Measurements from ENCODE around the gene MYO1E.
"Not testable (repeated sequence)": the region's sequence is repeated elsewhere in the genome, so short reads cannot be mapped to it uniquely, and the experiment has no call there.

The MYO1E gene

DNA sequence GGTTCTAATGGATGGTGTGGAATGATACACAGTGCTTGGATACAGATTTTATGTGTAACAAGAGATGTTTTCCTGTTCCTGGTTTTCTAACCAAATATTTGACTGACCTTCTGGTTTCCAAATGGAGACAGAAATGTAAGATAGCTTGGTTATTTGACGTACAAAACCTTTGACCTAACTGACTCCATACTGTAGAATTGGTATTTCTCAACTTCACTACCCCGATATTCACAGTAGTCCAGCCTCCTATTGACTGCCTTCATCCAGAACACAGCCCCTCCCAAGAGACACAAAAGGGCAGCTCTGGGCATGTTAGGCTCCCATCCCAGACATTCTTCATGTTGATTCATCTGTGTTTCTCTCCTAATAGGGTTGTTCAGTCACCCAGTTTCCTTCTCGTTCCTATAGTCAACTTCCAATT is 33.4 kb downstream of the MYO1E start:
- no peaks in the 10 kb centered on the region for H3K4me1 ChIP-seq (ENCODE audit: control insufficient read depth, insufficient read depth, low read length, poor library complexity, severe bottlenecking)
- H3K27ac ChIP-seq (ENCODE audit: insufficient read depth, low read length, poor library complexity, severe bottlenecking), result no peak overlapping the region
- no peak overlapping the region for H3K4me3 ChIP-seq (ENCODE audit: insufficient read depth, low read depth, low read length, poor library complexity, severe bottlenecking)
- no peak for DNase-seq
- no peaks in the 10 kb centered on the region for H3K27me3 ChIP-seq (replicated peaks; ENCODE audit: control insufficient read depth, insufficient read depth, low read length, poor library complexity, severe bottlenecking)
- no peaks in the 10 kb centered on the region for H3K9me3 ChIP-seq (ENCODE audit: control insufficient read depth, low read length)
- no peaks in the 10 kb centered on the region for H3K36me3 ChIP-seq (ENCODE audit: control insufficient read depth, insufficient read depth, low read length)

- H3K4me1 ChIP-seq (ENCODE audit: control insufficient read depth, insufficient read depth, low read length, poor library complexity, severe bottlenecking), result no peaks in the 10 kb centered on the region
- H3K27me3 ChIP-seq (replicated peaks; ENCODE audit: control insufficient read depth, insufficient read depth, low read length, poor library complexity, severe bottlenecking), result no peaks in the 10 kb centered on the region
- H3K4me3 ChIP-seq (ENCODE audit: insufficient read depth, low read depth, low read length, poor library complexity, severe bottlenecking), result no peak overlapping the region
- DNase-seq, result no peak
- no peak overlapping the region for H3K27ac ChIP-seq (ENCODE audit: insufficient read depth, low read length, poor library complexity, severe bottlenecking)
- H3K9me3 ChIP-seq (ENCODE audit: control insufficient read depth, low read length), result no peaks in the 10 kb centered on the region
- H3K36me3 ChIP-seq (ENCODE audit: control insufficient read depth, insufficient read depth, low read length), result no peaks in the 10 kb centered on the region
These were observed 34.3 kb downstream of the MYO1E start for GRCh38 chr15:59338414-59338813.

DNA sequence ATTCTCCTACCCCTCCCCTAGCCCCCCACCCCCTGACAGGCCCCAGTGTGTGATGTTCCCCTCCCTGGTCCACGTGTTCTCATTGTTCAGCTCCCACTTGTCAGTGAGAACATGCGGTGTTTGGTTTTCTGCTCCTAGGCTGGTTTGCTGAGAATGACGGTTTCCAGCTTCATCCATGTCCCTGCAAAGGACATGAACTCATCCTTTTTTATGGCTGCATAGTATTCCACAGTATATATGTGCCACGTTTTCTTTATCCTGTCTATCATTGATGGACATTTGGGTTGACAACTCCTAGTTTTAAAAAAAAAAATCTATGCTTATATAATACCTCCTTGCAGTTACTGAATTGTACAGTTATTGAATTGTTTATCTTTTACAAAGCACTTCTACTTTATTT is 35.9 kb downstream of the MYO1E start:
- H3K27me3 ChIP-seq (replicated peaks; ENCODE audit: control insufficient read depth, insufficient read depth, low read length, poor library complexity, severe bottlenecking); H3K4me1 ChIP-seq (ENCODE audit: control insufficient read depth, insufficient read depth, low read length, poor library complexity, severe bottlenecking); H3K9me3 ChIP-seq (ENCODE audit: control insufficient read depth, low read length); H3K27ac ChIP-seq (ENCODE audit: insufficient read depth, low read length, poor library complexity, severe bottlenecking); H3K36me3 ChIP-seq (ENCODE audit: control insufficient read depth, insufficient read depth, low read length); DNase-seq; H3K4me3 ChIP-seq (ENCODE audit: insufficient read depth, low read depth, low read length, poor library complexity, severe bottlenecking): not testable (repeated sequence)

DNA sequence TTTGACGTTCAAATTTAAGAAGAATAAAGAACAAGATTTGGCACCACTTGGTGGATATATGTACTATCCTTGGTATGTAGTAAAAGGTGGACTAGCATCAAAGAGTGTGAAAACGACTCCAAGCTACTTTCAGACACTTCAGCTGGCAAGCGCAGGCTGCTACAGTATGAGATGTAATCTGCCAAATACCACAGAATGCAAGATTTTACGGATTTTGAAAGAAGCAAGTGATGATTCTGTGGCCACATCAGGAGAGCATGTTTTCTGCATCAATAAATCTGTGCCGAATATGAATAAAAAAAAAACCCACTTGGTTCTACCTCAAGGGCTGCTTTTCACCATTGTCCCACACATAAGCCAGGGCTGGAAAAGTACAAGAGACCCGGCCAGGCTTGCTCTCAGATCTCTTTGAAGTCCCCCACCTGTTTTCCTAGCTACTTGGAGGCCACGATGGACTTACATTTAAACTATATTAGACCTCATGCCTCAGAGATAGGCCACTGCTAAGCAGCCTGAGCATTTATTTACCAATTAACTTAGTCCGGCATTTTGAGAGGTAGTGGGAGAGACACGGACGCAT is 37.4 kb downstream of the MYO1E start:
- Histone ChIP-seq H3K27me3 (replicated peaks; ENCODE audit: control insufficient read depth, insufficient read depth, low read length, poor library complexity, severe bottlenecking) (no peaks in the 10 kb centered on the region), H3K36me3 (ENCODE audit: control insufficient read depth, insufficient read depth, low read length) (no peaks in the 10 kb centered on the region), H3K9me3 (ENCODE audit: control insufficient read depth, low read length) (no peaks in the 10 kb centered on the region), H3K4me3 (ENCODE audit: insufficient read depth, low read depth, low read length, poor library complexity, severe bottlenecking) (no peak overlapping the region), H3K4me1 (ENCODE audit: control insufficient read depth, insufficient read depth, low read length, poor library complexity, severe bottlenecking) (no peaks in the 10 kb centered on the region), H3K27ac (ENCODE audit: insufficient read depth, low read length, poor library complexity, severe bottlenecking) (no peak overlapping the region)
- no peak for DNase-seq

DNA sequence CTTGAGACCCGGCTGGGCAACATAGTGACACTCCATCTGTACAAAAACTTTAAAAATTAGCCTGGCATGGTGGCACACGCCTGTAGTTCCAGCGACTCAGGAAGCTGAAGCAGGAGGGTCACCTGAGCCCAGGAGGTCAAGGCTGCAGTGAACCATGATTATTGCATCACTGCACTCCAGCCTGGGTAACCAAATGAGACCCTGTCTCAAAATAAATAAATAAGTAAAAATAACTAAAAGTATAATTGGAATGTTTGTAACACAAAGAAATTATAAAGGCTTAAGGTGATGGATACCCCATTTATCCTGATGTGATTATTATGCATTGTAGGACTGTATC is 38.6 kb downstream of the MYO1E start:
- H3K27me3 ChIP-seq (replicated peaks; ENCODE audit: control insufficient read depth, insufficient read depth, low read length, poor library complexity, severe bottlenecking), result no peaks in the 10 kb centered on the region
- no peaks in the 10 kb centered on the region for H3K4me1 ChIP-seq (ENCODE audit: control insufficient read depth, insufficient read depth, low read length, poor library complexity, severe bottlenecking)
- DNase-seq, result no peak
- H3K27ac ChIP-seq (ENCODE audit: insufficient read depth, low read length, poor library complexity, severe bottlenecking), result no peak overlapping the region
- H3K4me3 ChIP-seq (ENCODE audit: insufficient read depth, low read depth, low read length, poor library complexity, severe bottlenecking), result no peak overlapping the region
- H3K9me3 ChIP-seq (ENCODE audit: control insufficient read depth, low read length), result no peaks in the 10 kb centered on the region
- no peaks in the 10 kb centered on the region for H3K36me3 ChIP-seq (ENCODE audit: control insufficient read depth, insufficient read depth, low read length)

GRCh38 chr15:59333401-59334075 is 39.1 kb downstream of the MYO1E start:
- H3K4me1 ChIP-seq (ENCODE audit: control insufficient read depth, insufficient read depth, low read length, poor library complexity, severe bottlenecking), result no peaks in the 10 kb centered on the region
- H3K9me3 ChIP-seq (ENCODE audit: control insufficient read depth, low read length), result no peaks in the 10 kb centered on the region
- no peak overlapping the region for H3K4me3 ChIP-seq (ENCODE audit: insufficient read depth, low read depth, low read length, poor library complexity, severe bottlenecking)
- no peak overlapping the region for H3K27ac ChIP-seq (ENCODE audit: insufficient read depth, low read length, poor library complexity, severe bottlenecking)
- no peaks in the 10 kb centered on the region for H3K36me3 ChIP-seq (ENCODE audit: control insufficient read depth, insufficient read depth, low read length)
- no peak for DNase-seq
- no peaks in the 10 kb centered on the region for H3K27me3 ChIP-seq (replicated peaks; ENCODE audit: control insufficient read depth, insufficient read depth, low read length, poor library complexity, severe bottlenecking)

- no peaks in the 10 kb centered on the region for H3K4me1 ChIP-seq (ENCODE audit: control insufficient read depth, insufficient read depth, low read length, poor library complexity, severe bottlenecking)
- no peaks in the 10 kb centered on the region for H3K9me3 ChIP-seq (ENCODE audit: control insufficient read depth, low read length)
- no peaks in the 10 kb centered on the region for H3K27me3 ChIP-seq (replicated peaks; ENCODE audit: control insufficient read depth, insufficient read depth, low read length, poor library complexity, severe bottlenecking)
- H3K27ac ChIP-seq (ENCODE audit: insufficient read depth, low read length, poor library complexity, severe bottlenecking), result no peak overlapping the region
- no peaks in the 10 kb centered on the region for H3K36me3 ChIP-seq (ENCODE audit: control insufficient read depth, insufficient read depth, low read length)
- DNase-seq, result no peak
- no peak overlapping the region for H3K4me3 ChIP-seq (ENCODE audit: insufficient read depth, low read depth, low read length, poor library complexity, severe bottlenecking)
These were observed 40.7 kb downstream of the MYO1E start for GRCh38 chr15:59332009-59332408.

DNA sequence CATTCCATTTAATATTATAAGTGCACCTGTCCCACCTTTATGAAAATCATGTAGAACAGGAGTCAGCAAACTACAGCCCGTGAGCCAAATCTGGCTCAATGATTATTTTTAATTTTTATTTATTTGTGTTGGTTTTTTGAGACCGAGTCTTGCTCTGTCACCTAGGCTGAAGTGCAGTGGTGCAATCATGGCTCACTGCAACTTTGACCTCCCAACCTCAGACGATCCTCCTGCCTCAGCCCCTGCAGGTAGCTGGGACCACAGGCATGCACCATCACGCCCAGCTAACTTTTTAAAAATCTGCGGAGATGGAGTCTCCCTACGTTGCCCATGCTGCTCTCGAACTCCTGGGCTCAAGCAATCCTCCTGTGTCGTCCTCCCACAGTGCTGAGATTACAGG is 42.0 kb downstream of the MYO1E start:
- Histone ChIP-seq H3K27ac (ENCODE audit: insufficient read depth, low read length, poor library complexity, severe bottlenecking) (no peak overlapping the region), H3K36me3 (ENCODE audit: control insufficient read depth, insufficient read depth, low read length) (no peaks in the 10 kb centered on the region), H3K27me3 (replicated peaks; ENCODE audit: control insufficient read depth, insufficient read depth, low read length, poor library complexity, severe bottlenecking) (no peaks in the 10 kb centered on the region), H3K9me3 (ENCODE audit: control insufficient read depth, low read length) (no peaks in the 10 kb centered on the region), H3K4me3 (ENCODE audit: insufficient read depth, low read depth, low read length, poor library complexity, severe bottlenecking) (no peak overlapping the region), H3K4me1 (ENCODE audit: control insufficient read depth, insufficient read depth, low read length, poor library complexity, severe bottlenecking) (no peaks in the 10 kb centered on the region)
- DNase-seq, result no peak

- no peaks in the 10 kb centered on the region for H3K36me3 ChIP-seq (ENCODE audit: control insufficient read depth, insufficient read depth, low read length)
- H3K9me3 ChIP-seq (ENCODE audit: control insufficient read depth, low read length), result no peaks in the 10 kb centered on the region
- H3K4me1 ChIP-seq (ENCODE audit: control insufficient read depth, insufficient read depth, low read length, poor library complexity, severe bottlenecking), result no peaks in the 10 kb centered on the region
- no peak overlapping the region for H3K4me3 ChIP-seq (ENCODE audit: insufficient read depth, low read depth, low read length, poor library complexity, severe bottlenecking)
- H3K27me3 ChIP-seq (replicated peaks; ENCODE audit: control insufficient read depth, insufficient read depth, low read length, poor library complexity, severe bottlenecking), result no peaks in the 10 kb centered on the region
- no peak overlapping the region for H3K27ac ChIP-seq (ENCODE audit: insufficient read depth, low read length, poor library complexity, severe bottlenecking)
- DNase-seq, result no peak
These were observed 42.9 kb downstream of the MYO1E start for GRCh38 chr15:59329570-59330350.

DNA sequence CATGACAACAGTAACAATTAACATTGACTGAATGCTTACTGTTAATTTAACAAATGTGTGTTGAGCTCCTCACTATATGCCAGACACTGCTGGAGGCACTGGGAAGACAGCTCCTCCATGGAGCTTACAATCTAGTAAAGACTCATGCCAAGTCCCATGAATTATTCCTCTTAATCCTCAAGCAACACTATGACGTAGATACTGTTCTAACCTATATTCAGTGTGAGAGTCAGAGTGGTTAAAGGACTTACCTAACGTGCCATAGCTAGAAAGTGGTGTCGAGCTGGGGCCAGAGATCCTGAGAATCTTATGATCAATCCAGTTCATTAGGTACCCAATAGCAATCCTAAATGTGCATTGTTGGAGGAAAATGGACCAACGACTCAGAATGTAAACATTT is 43.6 kb downstream of the MYO1E start:
- no peak overlapping the region for H3K27ac ChIP-seq (ENCODE audit: insufficient read depth, low read length, poor library complexity, severe bottlenecking)
- H3K4me3 ChIP-seq (ENCODE audit: insufficient read depth, low read depth, low read length, poor library complexity, severe bottlenecking), result no peak overlapping the region
- no peaks in the 10 kb centered on the region for H3K4me1 ChIP-seq (ENCODE audit: control insufficient read depth, insufficient read depth, low read length, poor library complexity, severe bottlenecking)
- H3K36me3 ChIP-seq (ENCODE audit: control insufficient read depth, insufficient read depth, low read length), result no peaks in the 10 kb centered on the region
- DNase-seq, result no peak
- H3K27me3 ChIP-seq (replicated peaks; ENCODE audit: control insufficient read depth, insufficient read depth, low read length, poor library complexity, severe bottlenecking), result no peaks in the 10 kb centered on the region
- no peaks in the 10 kb centered on the region for H3K9me3 ChIP-seq (ENCODE audit: control insufficient read depth, low read length)

Data from effector memory CD4-positive, alpha-beta T cell (primary cell).